ENCODE results near the gene DUSP14. TPM values are rescaled to one million over a fixed set of nuclear protein-coding genes. Genes with fewer than 3 reads are reported as not detected.

The DUSP14 gene
- total and polyA plus RNA-seq, 2 of the 13 experiments (the other 11 are each of a cell fraction or from before 2014, with no cell fraction given) = 33.5 to 39.8 TPM

DNA sequence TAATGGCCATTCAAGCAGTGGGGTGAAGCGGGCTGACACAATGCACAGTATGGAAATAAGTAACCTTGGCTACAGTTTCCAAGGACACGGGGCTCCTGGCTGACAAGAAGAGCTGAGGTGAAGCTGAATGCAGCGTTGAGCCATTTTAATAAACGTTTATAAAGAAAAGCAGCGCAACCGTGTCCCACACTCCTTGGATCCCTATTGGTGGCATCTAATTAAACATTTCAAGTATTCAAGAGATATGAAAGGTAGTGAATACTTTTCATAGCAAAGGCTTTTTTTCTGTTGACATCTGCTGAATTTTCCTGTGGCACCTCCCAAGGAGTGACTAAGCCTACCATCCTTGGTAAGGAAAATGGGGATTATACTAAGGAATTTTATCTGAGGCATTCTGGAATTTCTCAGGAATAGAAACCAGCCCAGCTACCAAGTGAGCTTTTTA, 26.5 kb downstream of the DUSP14 start:
- no peaks in the 10 kb centered on the region for H3K27me3 ChIP-seq (ENCODE audit: control insufficient read depth in 1 of 2, insufficient read depth in 2 of 2, low read length in 2 of 2)
- no peak overlapping the region for H2AFZ ChIP-seq (ENCODE audit: low read length)
- ATAC-seq (no peak), DNase-seq (ENCODE audit: low spot score) (no peak), FAIRE-seq (no peak)
- in situ Hi-C loops (cut with HindIII; ENCODE audit: extremely low pct_ligation_motif_present, low pct_unique_long_range_greater_than_20kb) (no loop called here), intact Hi-C loops (cut with micrococcal nuclease; ENCODE audit: unreplicated experiment) (no loop called here)
- ChIA-PET POLR2A (interaction anchor here (2.2 kb wide), 1 partner anchor 14 kb away, joined by 7 read pairs; no protein-coding TSS in a partner anchor), CTCF (ENCODE audit: low intra/inter-chr PET ratio, low total read pairs) (no interaction called here)
- no peak overlapping the region for H3K9ac ChIP-seq (ENCODE audit: insufficient read depth, low read depth, low read length)
- peaks cover 1% of the 10 kb centered on the region for H3K79me2 ChIP-seq (ENCODE audit: insufficient read depth, low read length)
- H3K4me2 ChIP-seq (ENCODE audit: low read depth, low read length) = no peak overlapping the region
- 93% methylated on average over 6 of the region's 6 CpGs for WGBS (ENCODE audit: low lambda C conversion rate)
- peaks cover 10% of the 10 kb centered on the region for H3K4me1 ChIP-seq (ENCODE audit: insufficient read depth, low read length)
- H3K36me3 ChIP-seq (replicated peaks in 1 of 2; ENCODE audit: control insufficient read depth in 1 of 2, insufficient read depth in 2 of 2, low read length in 2 of 2) = peaks cover 9 to 60% of the 10 kb centered on the region in 2 experiments; a peak in 4 of 5 replicates
- 0 out of 2 replicates have a peak, but pooled peaks cover 3% of the 10 kb centered on the region for H4K20me1 ChIP-seq (ENCODE audit: insufficient read depth, low read length)
- H3K9me3 ChIP-seq (ENCODE audit: low read length) = no peaks in the 10 kb centered on the region
- no TSS peak for BruUV-seq (replicated peaks)
- H3K27ac ChIP-seq (ENCODE audit: extremely low read length, insufficient read depth, low read length) = no peak overlapping the region
- no peak overlapping the region for H3K4me3 ChIP-seq (replicated peaks in 1 of 3; ENCODE audit: insufficient read depth in 1 of 3, low read depth in 2 of 3, low read length in 3 of 3)
- TF ChIP-seq E2F1 (CRISPR knock-in tag; IDR thresholded peaks at IDR 0.05) (no peak), ZNF280D (CRISPR knock-in tag; IDR thresholded peaks at IDR 0.05) (no peak), ZNF451 (CRISPR knock-in tag; IDR thresholded peaks at IDR 0.05) (no peak), ZBTB26 (CRISPR knock-in tag; IDR thresholded peaks at IDR 0.05; ENCODE audit: borderline replicate concordance) (no peak), ZNF605 (CRISPR knock-in tag; IDR thresholded peaks at IDR 0.05) (no peak), HHEX (CRISPR knock-in tag; IDR thresholded peaks at IDR 0.05) (no peak), ZNF598 (CRISPR knock-in tag; IDR thresholded peaks at IDR 0.05; ENCODE audit: borderline replicate concordance) (no peak), MIER2 (CRISPR knock-in tag; IDR thresholded peaks at IDR 0.05) (no peak), IKZF4 (CRISPR knock-in tag; IDR thresholded peaks at IDR 0.05; ENCODE audit: borderline replicate concordance, low read depth, not compliant biosample characterization) (no peak)
- TF ChIP-seq, protein P1, sequence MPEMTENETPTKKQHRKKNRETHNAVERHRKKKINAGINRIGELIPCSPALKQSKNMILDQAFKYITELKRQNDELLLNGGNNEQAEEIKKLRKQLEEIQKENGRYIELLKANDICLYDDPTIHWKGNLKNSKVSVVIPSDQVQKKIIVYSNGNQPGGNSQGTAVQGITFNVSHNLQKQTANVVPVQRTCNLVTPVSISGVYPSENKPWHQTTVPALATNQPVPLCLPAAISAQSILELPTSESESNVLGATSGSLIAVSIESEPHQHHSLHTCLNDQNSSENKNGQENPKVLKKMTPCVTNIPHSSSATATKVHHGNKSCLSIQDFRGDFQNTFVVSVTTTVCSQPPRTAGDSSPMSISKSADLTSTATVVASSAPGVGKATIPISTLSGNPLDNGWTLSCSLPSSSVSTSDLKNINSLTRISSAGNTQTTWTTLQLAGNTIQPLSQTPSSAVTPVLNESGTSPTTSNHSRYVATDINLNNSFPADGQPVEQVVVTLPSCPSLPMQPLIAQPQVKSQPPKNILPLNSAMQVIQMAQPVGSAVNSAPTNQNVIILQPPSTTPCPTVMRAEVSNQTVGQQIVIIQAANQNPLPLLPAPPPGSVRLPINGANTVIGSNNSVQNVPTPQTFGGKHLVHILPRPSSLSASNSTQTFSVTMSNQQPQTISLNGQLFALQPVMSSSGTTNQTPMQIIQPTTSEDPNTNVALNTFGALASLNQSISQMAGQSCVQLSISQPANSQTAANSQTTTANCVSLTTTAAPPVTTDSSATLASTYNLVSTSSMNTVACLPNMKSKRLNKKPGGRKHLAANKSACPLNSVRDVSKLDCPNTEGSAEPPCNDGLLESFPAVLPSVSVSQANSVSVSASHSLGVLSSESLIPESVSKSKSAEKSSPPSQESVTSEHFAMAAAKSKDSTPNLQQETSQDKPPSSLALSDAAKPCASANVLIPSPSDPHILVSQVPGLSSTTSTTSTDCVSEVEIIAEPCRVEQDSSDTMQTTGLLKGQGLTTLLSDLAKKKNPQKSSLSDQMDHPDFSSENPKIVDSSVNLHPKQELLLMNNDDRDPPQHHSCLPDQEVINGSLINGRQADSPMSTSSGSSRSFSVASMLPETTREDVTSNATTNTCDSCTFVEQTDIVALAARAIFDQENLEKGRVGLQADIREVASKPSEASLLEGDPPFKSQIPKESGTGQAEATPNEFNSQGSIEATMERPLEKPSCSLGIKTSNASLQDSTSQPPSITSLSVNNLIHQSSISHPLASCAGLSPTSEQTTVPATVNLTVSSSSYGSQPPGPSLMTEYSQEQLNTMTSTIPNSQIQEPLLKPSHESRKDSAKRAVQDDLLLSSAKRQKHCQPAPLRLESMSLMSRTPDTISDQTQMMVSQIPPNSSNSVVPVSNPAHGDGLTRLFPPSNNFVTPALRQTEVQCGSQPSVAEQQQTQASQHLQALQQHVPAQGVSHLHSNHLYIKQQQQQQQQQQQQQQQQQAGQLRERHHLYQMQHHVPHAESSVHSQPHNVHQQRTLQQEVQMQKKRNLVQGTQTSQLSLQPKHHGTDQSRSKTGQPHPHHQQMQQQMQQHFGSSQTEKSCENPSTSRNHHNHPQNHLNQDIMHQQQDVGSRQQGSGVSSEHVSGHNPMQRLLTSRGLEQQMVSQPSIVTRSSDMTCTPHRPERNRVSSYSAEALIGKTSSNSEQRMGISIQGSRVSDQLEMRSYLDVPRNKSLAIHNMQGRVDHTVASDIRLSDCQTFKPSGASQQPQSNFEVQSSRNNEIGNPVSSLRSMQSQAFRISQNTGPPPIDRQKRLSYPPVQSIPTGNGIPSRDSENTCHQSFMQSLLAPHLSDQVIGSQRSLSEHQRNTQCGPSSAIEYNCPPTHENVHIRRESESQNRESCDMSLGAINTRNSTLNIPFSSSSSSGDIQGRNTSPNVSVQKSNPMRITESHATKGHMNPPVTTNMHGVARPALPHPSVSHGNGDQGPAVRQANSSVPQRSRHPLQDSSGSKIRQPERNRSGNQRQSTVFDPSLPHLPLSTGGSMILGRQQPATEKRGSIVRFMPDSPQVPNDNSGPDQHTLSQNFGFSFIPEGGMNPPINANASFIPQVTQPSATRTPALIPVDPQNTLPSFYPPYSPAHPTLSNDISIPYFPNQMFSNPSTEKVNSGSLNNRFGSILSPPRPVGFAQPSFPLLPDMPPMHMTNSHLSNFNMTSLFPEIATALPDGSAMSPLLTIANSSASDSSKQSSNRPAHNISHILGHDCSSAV (CRISPR knock-in tag; IDR thresholded peaks at IDR 0.05; ENCODE audit: borderline replicate concordance) = no peak

Data from HepG2 (cell line).